Right lobe of liver (tissue), 6 donors: ENCODE results near the gene LYRM1. TPM values are rescaled to one million over a fixed set of nuclear protein-coding genes. Genes with fewer than 3 reads are reported as not detected.
A peak's percentile ranks its signal among the peaks of the same experiment; 100 is the strongest.
"Not testable (repeated sequence)": the region's sequence is repeated elsewhere in the genome, so short reads cannot be mapped to it uniquely, and the experiment has no call there.

Source experiments
- ATAC-seq, 4 donors: fragments of 200-7000 bp; cut with Tn5 transposase; one replicate each; pipeline ENCODE4 v1.9.1; 2020; ENCODE audit warnings: mild to moderate bottlenecking in 4 of 4, moderate library complexity in 4 of 4
- DNase-seq, 3 donors: peaks; one replicate each; pipeline ENCODE4 v3.0.0-alpha.2; 2020
- H3K27ac ChIP-seq, 3 donors: fragments of 200-600 bp; one replicate each; pipeline ENCODE4 v1.8.0; 2022
- H3K27me3 ChIP-seq, 2 donors: fragments of 200-600 bp; one replicate each; pipeline ENCODE4 v1.8.0; 2022
- H3K36me3 ChIP-seq, 4 donors: fragments of 200-600 bp; sonication (generic) in 1 of 4; one replicate each; pipeline versions ENCODE4 v1.5.1 to v1.8.0; 2017 to 2022; ENCODE audit warnings: control low read depth in 1 of 4
- H3K4me1 ChIP-seq, 4 donors: fragments of 200-600 bp; sonication (generic) in 1 of 4; one replicate each; pipeline versions ENCODE4 v1.5.1 to v1.8.0; 2017 to 2022; ENCODE audit warnings: control low read depth in 1 of 4
- H3K4me3 ChIP-seq, 3 donors: fragments of 200-600 bp; one replicate each; pipeline ENCODE4 v1.8.0; 2022
- H3K9me3 ChIP-seq, 4 donors: fragments of 200-600 bp; sonication (generic) in 1 of 4; one replicate each; pipeline versions ENCODE4 v1.5.1 to v1.8.0; 2017 to 2022; ENCODE audit warnings: control low read depth in 1 of 4
- POLR2A ChIP-seq: fragments of 450-650 bp; IDR thresholded peaks from one replicate; pipeline ENCODE4 v1.6.1; 2017; ENCODE audit warnings: antibody characterized with exemption, mild to moderate bottlenecking
- WGBS: methylation state at CpG from one replicate; pipeline ENCODE4 v1.1.6; 2018; ENCODE audit warnings: low coverage, low lambda C conversion rate; ENCODE audit not compliant: insufficient coverage; ENCODE audit errors: missing lambda C conversion rate; 5-methylcytosine and 5-hydroxymethylcytosine counted together
- intact Hi-C, 2 donors: fragments of 100-400 bp; cut with DNase I; formaldehyde crosslinking; loops; one replicate each; pipeline versions ENCODE4 v1.11.2 to v1.14.1; 2022
- total RNA-seq, 6 experiments: library from RNA; depleted of rRNA in 2 of 6; stranded (reverse); fragments of >200 nt in 2 of 6; fragmentation: NEBNext Ultra II Directional in 3 of 6; extraction: Animal tissue kit (Norgen Biotek cat#: 25700) in 3 of 6; gene quantifications; one replicate each; pipeline versions ENCODE4 v1.1.0 to v1.2.4, GENCODE V29; 2016 to 2023
- TF ChIP-seq, protein P1 (sequence below), 4 donors: fragments of 200-600 bp in 3 of 4; fragments of 450-650 bp in 1 of 4; IDR thresholded peaks; one replicate each; pipeline versions ENCODE4 v1.5.1 to v1.8.0; 2016 to 2022; ENCODE audit warnings: antibody characterized with exemption in 4 of 4, mild to moderate bottlenecking in 2 of 4
- donor health status: DM: no; HTN: yes; CAD: no.
- donor health status: DM: no; HTN: no; CAD: no.
- donor health status: DM: no; HTN: no; CAD: no.
- donor health status: DM: no; HTN: yes; CAD: no.
- donor health status: DM: no; HTN: yes; CAD: no.

The LYRM1 gene
- total RNA-seq, 6 experiments from 2014 or later: 32.4 to 102 (median 37.9) TPM

DNA sequence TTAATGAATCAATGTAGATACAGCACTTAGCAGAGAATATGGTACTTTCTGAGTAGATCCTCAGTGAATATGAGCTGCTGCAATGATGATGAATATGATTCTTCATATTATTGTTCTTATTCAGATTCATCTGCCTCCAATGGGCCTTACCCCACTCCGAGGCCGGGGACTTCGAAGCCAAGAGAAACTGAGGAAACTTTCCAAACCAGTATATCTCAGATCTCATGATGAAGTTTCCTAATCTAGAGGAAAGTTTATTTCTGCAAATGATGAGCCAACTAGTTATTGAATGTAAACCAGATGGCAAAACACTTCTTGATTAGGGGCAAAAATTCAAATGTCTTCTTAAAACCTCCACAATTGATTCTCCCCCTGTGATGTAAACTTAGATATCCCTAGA is 23.3 kb downstream of the LYRM1 start:
- WGBS: 93% methylated on average over 3 of the region's 3 CpGs
- H3K9me3 ChIP-seq: no peaks in the 10 kb centered on the region
- intact Hi-C loops: no loop called here
- peaks cover 0 to 7% (median 3%) of the 10 kb centered on the region in 4 donors for H3K36me3 ChIP-seq
- H3K27me3 ChIP-seq: no peaks in the 10 kb centered on the region
- no peak for DNase-seq
- ATAC-seq: no peak
- no peak overlapping the region for H3K27ac ChIP-seq
- TF ChIP-seq POLR2A: no peak
- TF ChIP-seq, protein P1, sequence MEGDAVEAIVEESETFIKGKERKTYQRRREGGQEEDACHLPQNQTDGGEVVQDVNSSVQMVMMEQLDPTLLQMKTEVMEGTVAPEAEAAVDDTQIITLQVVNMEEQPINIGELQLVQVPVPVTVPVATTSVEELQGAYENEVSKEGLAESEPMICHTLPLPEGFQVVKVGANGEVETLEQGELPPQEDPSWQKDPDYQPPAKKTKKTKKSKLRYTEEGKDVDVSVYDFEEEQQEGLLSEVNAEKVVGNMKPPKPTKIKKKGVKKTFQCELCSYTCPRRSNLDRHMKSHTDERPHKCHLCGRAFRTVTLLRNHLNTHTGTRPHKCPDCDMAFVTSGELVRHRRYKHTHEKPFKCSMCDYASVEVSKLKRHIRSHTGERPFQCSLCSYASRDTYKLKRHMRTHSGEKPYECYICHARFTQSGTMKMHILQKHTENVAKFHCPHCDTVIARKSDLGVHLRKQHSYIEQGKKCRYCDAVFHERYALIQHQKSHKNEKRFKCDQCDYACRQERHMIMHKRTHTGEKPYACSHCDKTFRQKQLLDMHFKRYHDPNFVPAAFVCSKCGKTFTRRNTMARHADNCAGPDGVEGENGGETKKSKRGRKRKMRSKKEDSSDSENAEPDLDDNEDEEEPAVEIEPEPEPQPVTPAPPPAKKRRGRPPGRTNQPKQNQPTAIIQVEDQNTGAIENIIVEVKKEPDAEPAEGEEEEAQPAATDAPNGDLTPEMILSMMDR (IDR thresholded peaks at IDR 0.05): no peak
- peaks cover 0 to 9% (median 4%) of the 10 kb centered on the region in 4 donors for H3K4me1 ChIP-seq
- H3K4me3 ChIP-seq: no peak overlapping the region

DNA sequence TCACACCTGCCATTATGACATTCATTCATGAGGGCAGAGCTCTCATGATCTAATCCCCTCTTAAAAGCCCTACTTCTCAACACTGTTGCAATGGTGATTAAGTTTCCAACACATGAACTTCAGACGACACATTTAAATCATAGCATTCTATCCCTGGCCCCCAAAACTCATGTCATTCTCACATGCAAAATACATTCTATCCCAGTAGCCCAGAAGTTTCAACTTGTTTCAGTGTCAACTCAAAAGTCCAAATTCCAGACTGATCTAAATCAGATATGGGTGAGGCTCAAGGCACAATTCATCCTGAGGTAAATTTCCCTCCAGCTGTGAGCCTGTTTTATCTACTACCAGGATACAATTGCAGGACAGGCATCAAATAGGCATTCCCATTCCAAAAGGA is 25.2 kb downstream of the LYRM1 start:
- 83% methylated on average over 1 of the region's 1 CpG for WGBS
- H3K9me3 ChIP-seq: no peaks in the 10 kb centered on the region
- no peak overlapping the region for H3K27ac ChIP-seq
- H3K4me3 ChIP-seq: no peak overlapping the region
- TF ChIP-seq POLR2A: no peak
- TF ChIP-seq, protein P1 (IDR thresholded peaks at IDR 0.05): no peak
- DNase-seq: no peak
- H3K36me3 ChIP-seq: peaks cover 0 to 7% (median 3%) of the 10 kb centered on the region in 4 donors
- no peaks in the 10 kb centered on the region for H3K27me3 ChIP-seq
- H3K4me1 ChIP-seq: peaks cover 0 to 6% (median 2%) of the 10 kb centered on the region in 4 donors
- intact Hi-C loops: no loop called here
- ATAC-seq: peak in 2 of 4 donors; percentile 41 to 43

DNA sequence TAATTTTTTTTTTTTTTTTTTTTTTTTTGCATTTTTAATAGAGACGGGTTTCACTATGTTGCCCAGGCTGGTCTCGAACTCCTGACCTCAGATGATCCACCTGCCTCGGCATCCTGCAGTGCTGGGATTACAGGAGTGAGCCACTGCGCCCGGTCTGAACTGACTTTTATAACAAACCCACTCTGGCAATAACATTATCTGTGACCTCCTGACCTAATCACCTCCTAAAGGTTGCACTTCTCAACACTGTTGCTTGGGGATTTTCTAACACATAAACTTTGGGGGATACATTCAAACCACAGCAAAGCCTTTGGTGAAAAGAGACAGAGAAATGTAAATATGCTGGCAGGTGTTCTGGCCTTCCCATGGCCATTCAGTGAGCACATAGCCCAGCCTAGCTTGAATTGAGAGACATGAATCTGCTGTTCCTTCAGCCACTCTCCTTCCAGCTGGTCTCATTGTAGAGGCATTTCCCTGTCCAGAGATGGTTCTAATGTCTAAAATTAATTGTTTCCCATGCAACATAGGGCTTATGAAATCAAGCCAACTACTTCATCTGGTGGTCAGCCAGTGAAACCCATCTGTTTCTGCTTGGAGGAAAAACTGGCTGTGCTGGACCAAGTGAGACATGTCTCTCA is 28.3 kb downstream of the LYRM1 start:
- Histone ChIP-seq H3K4me1 (peaks cover 0 to 6% (median 2%) of the 10 kb centered on the region in 4 donors), H3K4me3 (no peak overlapping the region), H3K36me3 (peaks cover 0 to 7% (median 3%) of the 10 kb centered on the region in 4 donors), H3K27me3 (no peaks in the 10 kb centered on the region), H3K9me3 (no peaks in the 10 kb centered on the region), H3K27ac (no peak overlapping the region)
- TF ChIP-seq POLR2A: no peak
- TF ChIP-seq, protein P1 (IDR thresholded peaks at IDR 0.05): no peak
- DNase-seq (no peak), ATAC-seq (no peak)
- intact Hi-C loops: no loop called here
- WGBS: 73% methylated on average over 4 of the region's 5 CpGs

DNA sequence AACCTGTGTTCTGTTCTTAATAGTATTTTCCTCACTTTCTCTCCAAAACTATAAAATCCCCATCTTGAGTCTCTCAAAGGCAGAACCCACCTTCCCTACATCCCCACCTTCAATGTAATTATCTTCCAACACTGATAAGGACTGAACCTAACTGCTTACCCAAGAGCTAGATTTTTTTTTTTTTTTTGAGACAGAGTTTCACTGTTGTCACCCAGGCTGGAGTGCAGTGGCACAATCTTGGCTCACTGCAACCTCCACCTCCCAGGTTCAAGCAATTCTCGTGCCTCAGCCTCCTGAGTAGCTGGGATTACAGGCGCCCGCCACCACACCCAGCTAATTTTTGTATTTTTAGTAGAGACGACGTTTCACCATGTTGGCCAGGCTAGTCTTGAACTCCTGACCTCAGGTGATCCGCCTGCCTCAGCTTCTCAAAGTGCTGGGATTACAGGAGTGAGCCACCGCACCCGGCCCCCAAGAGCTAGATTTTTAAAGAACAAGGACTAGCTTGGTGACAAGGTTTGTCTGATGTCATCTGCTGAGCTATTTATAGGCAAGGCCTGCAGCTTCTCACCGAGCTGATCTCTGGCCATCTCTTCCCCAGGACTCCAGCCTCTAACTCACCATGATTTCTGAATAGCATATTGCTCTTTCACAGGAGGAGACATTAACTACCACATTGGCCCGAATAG is 29.2 kb downstream of the LYRM1 start:
- WGBS: 78% methylated on average over 8 of the region's 10 CpGs
- H3K4me3 ChIP-seq, H3K27ac ChIP-seq, H3K9me3 ChIP-seq, H3K36me3 ChIP-seq, DNase-seq, intact Hi-C loops, H3K4me1 ChIP-seq, H3K27me3 ChIP-seq: not testable (repeated sequence)
- peak in 1 of 4 donors; percentile 34 for ATAC-seq

DNA sequence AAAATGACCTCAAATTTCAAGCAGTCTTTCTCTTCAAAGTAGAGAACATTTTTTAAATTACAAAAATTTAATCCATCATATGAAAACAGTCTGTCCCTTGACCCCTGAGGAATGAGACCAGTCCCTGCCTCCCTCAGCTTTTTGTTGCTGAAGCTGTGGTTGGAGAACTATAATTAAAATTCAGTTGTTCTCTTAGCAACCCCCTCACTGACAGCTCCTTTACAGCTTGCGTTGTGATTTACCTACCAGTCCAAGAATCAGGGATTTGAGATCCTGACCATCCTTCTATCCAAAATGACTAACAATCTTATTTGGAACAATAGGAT is 29.8 kb downstream of the LYRM1 start:
- no peak for TF ChIP-seq POLR2A
- TF ChIP-seq, protein P1 (IDR thresholded peaks at IDR 0.05): no peak
- DNase-seq (no peak), ATAC-seq (no peak)
- H3K4me3 ChIP-seq: no peak overlapping the region
- WGBS: 89% methylated on average over 1 of the region's 1 CpG
- H3K9me3 ChIP-seq: no peaks in the 10 kb centered on the region
- no peak overlapping the region for H3K27ac ChIP-seq
- peaks cover 0 to 5% (median 2%) of the 10 kb centered on the region in 4 donors for H3K4me1 ChIP-seq
- intact Hi-C loops: no loop called here
- H3K36me3 ChIP-seq: no peaks in the 10 kb centered on the region
- H3K27me3 ChIP-seq: no peaks in the 10 kb centered on the region
